Measurements from ENCODE around the gene CCDC158.

DNA sequence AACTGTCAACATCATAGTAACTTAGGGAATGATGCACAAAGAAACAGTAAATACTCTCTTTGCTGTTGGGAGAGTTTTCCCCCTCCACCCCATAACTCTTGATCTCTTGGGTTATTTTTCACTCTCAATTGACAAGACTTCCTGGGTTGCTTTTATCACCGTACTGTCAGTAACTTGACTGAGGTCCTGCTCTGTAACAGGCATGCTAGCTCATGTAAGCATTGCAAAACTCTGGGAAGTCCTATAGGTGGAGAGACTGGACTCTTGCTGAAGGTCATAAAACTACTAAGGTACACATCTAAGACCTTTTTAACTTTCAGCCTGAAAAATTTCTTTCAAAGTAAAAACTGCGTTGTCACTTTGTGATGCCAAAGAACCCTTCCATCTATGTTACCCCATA, 25.0 kb upstream of the CCDC158 start:
- TF ChIP-seq POLR2AphosphoS5 (IDR thresholded peaks at IDR 0.05; ENCODE audit: low read depth), result no peak
- TF ChIP-seq, protein P1, sequence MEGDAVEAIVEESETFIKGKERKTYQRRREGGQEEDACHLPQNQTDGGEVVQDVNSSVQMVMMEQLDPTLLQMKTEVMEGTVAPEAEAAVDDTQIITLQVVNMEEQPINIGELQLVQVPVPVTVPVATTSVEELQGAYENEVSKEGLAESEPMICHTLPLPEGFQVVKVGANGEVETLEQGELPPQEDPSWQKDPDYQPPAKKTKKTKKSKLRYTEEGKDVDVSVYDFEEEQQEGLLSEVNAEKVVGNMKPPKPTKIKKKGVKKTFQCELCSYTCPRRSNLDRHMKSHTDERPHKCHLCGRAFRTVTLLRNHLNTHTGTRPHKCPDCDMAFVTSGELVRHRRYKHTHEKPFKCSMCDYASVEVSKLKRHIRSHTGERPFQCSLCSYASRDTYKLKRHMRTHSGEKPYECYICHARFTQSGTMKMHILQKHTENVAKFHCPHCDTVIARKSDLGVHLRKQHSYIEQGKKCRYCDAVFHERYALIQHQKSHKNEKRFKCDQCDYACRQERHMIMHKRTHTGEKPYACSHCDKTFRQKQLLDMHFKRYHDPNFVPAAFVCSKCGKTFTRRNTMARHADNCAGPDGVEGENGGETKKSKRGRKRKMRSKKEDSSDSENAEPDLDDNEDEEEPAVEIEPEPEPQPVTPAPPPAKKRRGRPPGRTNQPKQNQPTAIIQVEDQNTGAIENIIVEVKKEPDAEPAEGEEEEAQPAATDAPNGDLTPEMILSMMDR (conservative IDR thresholded peaks at IDR 0.05; ENCODE audit: low read depth in 2 of 2), result no peak
- TF ChIP-seq, protein P2, sequence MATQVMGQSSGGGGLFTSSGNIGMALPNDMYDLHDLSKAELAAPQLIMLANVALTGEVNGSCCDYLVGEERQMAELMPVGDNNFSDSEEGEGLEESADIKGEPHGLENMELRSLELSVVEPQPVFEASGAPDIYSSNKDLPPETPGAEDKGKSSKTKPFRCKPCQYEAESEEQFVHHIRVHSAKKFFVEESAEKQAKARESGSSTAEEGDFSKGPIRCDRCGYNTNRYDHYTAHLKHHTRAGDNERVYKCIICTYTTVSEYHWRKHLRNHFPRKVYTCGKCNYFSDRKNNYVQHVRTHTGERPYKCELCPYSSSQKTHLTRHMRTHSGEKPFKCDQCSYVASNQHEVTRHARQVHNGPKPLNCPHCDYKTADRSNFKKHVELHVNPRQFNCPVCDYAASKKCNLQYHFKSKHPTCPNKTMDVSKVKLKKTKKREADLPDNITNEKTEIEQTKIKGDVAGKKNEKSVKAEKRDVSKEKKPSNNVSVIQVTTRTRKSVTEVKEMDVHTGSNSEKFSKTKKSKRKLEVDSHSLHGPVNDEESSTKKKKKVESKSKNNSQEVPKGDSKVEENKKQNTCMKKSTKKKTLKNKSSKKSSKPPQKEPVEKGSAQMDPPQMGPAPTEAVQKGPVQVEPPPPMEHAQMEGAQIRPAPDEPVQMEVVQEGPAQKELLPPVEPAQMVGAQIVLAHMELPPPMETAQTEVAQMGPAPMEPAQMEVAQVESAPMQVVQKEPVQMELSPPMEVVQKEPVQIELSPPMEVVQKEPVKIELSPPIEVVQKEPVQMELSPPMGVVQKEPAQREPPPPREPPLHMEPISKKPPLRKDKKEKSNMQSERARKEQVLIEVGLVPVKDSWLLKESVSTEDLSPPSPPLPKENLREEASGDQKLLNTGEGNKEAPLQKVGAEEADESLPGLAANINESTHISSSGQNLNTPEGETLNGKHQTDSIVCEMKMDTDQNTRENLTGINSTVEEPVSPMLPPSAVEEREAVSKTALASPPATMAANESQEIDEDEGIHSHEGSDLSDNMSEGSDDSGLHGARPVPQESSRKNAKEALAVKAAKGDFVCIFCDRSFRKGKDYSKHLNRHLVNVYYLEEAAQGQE (IDR thresholded peaks at IDR 0.05; ENCODE audit: unreplicated experiment), result no peak
